ENCODE data around the gene MSRB3.

GRCh38 chr12:65355461-65355860 lies 77.0 kb downstream of the MSRB3 start:
- TF ChIP-seq CTCF (conservative IDR thresholded peaks at IDR 0.05; ENCODE audit: low read depth, low read length) (no peak), EZH2phosphoT487 (IDR thresholded peaks at IDR 0.05; ENCODE audit: borderline replicate concordance, low read length) (no peak)

All from PC-3 (cell line).